Stimulated activated CD8-positive, alpha-beta memory T cell treated with anti-CD3 and anti-CD28 coated beads, Interleukin-12 subunit alpha, Interleukin-12 subunit beta, amount 100 ng/mL, for 1 hour (primary cell): ENCODE results near the gene AKAIN1.

Experiments used
- DNase-seq: peaks from one replicate; pipeline ENCODE4 v3.0.0-alpha.2; 2020; ENCODE audit warnings: low read depth

The AKAIN1 gene

GRCh38 chr18:5093902-5094301, 103.2 kb downstream of the AKAIN1 start:
- DNase-seq, result no peak
